ENCODE measurements around the gene COL28A1. TPM values are rescaled to one million over a fixed set of nuclear protein-coding genes. Genes with fewer than 3 reads are reported as not detected.

Gene COL28A1
- total RNA-seq, 5 donors from 2014 or later (not counting 1 experiment from before 2014, with no cell fraction given), result 0.09 to 0.23 (median 0.19) TPM; not detected in 1

- H3K36me3 Mint-ChIP-seq, result peaks cover 31% of the 10 kb centered on the region
- ATAC-seq (replicated peaks in 1 of 4), result no peak
- ChIA-PET CTCF (interaction anchor here (0.6 to 0.8 kb wide), 2 partner anchors 21 to 638 kb away, joined by 3 to 4 read pairs; no protein-coding TSS in a partner anchor), POLR2A (interaction anchor here in 1 of 2 donors (0.6 to 0.7 kb wide), 2 partner anchors 117 to 1022 kb away, joined by 3 to 4 read pairs; no protein-coding TSS in a partner anchor)
- DNase-seq, result no peak
- no peaks in the 10 kb centered on the region for H3K4me1 ChIP-seq (ENCODE audit: control insufficient read depth in 1 of 2, extremely low read depth in 1 of 2, insufficient read depth in 2 of 2, low read length in 2 of 2)
- H3K27ac ChIP-seq (ENCODE audit: low read length), result no peak overlapping the region
- H3K27me3 ChIP-seq (replicated peaks in 1 of 2; ENCODE audit: control insufficient read depth in 2 of 2, extremely low read depth in 1 of 2, insufficient read depth in 2 of 2, low read length in 1 of 2), result no peaks in the 10 kb centered on the region
- peaks cover 0 to 9% of the 10 kb centered on the region in 2 donors for H3K36me3 ChIP-seq (ENCODE audit: control insufficient read depth in 2 of 2, extremely low read depth in 1 of 2, insufficient read depth in 1 of 2, low read length in 1 of 2)
- H3K27me3 Mint-ChIP-seq, result no peaks in the 10 kb centered on the region
- H3K4me3 ChIP-seq (ENCODE audit: control insufficient read depth in 1 of 2, extremely low read depth in 1 of 2, low read length in 1 of 2), result no peak overlapping the region
- no peak overlapping the region for H3K27ac Mint-ChIP-seq
- H3K4me1 Mint-ChIP-seq, result peaks cover 1 to 9% (median 6%) of the 10 kb centered on the region in 3 donors
- 50% methylated on average over 1 of the region's 1 CpG for WGBS (ENCODE audit: insufficient coverage)
- H3K9me3 Mint-ChIP-seq, result no peaks in the 10 kb centered on the region
- H3K9me3 ChIP-seq, result no peaks in the 10 kb centered on the region
- no peak overlapping the region for H3K4me3 Mint-ChIP-seq
Measured at GRCh38 chr7:7577888-7578287, 42.2 kb upstream of the COL28A1 start.

- ChIA-PET POLR2A (interaction anchor here in 1 of 2 donors (0.7 kb wide), 1 partner anchor 634 kb away, joined by 3 read pairs; no protein-coding TSS in a partner anchor), CTCF (interaction anchor here in 1 of 2 donors (1.7 kb wide), 1 partner anchor 473 kb away, joined by 3 read pairs; no protein-coding TSS in a partner anchor)
- H3K27ac Mint-ChIP-seq, result no peak overlapping the region
- H3K4me3 Mint-ChIP-seq, result no peak overlapping the region
- H3K27me3 Mint-ChIP-seq, result no peaks in the 10 kb centered on the region
- H3K4me1 Mint-ChIP-seq, result peaks cover 2 to 11% (median 8%) of the 10 kb centered on the region in 3 donors
- DNase-seq, result no peak
- Histone ChIP-seq H3K4me3 (ENCODE audit: control insufficient read depth in 1 of 2, extremely low read depth in 1 of 2, low read length in 1 of 2) (no peak overlapping the region), H3K9me3 (no peaks in the 10 kb centered on the region), H3K27me3 (replicated peaks in 1 of 2; ENCODE audit: control insufficient read depth in 2 of 2, extremely low read depth in 1 of 2, insufficient read depth in 2 of 2, low read length in 1 of 2) (no peaks in the 10 kb centered on the region), H3K27ac (ENCODE audit: low read length) (no peak overlapping the region), H3K4me1 (ENCODE audit: control insufficient read depth in 1 of 2, extremely low read depth in 1 of 2, insufficient read depth in 2 of 2, low read length in 2 of 2) (no peaks in the 10 kb centered on the region), H3K36me3 (ENCODE audit: control insufficient read depth in 2 of 2, extremely low read depth in 1 of 2, insufficient read depth in 1 of 2, low read length in 1 of 2) (peaks cover 0 to 13% of the 10 kb centered on the region in 2 donors)
- no peak for ATAC-seq (replicated peaks in 1 of 4)
- no peaks in the 10 kb centered on the region for H3K9me3 Mint-ChIP-seq
- WGBS (ENCODE audit: insufficient coverage), result 100% methylated on average over 1 of the region's 1 CpG
- H3K36me3 Mint-ChIP-seq, result peaks cover 30% of the 10 kb centered on the region
Measured at GRCh38 chr7:7576344-7576743, 40.7 kb upstream of the COL28A1 start.

- POLR2A ChIA-PET, result no interaction called here
- no peaks in the 10 kb centered on the region for H3K9me3 Mint-ChIP-seq
Measured at GRCh38 chr7:7573701-7574100, 38.0 kb upstream of the COL28A1 start.

GRCh38 chr7:7570584-7570983, 34.9 kb upstream of the COL28A1 start:
- CTCF ChIA-PET, result no interaction called here
- Histone ChIP-seq H3K36me3 (ENCODE audit: control insufficient read depth in 2 of 2, extremely low read depth in 1 of 2, insufficient read depth in 1 of 2, low read length in 1 of 2) (peaks cover 0 to 12% of the 10 kb centered on the region in 2 donors), H3K4me3 (ENCODE audit: control insufficient read depth in 1 of 2, extremely low read depth in 1 of 2, low read length in 1 of 2) (no peak overlapping the region), H3K9me3 (no peaks in the 10 kb centered on the region), H3K27ac (ENCODE audit: low read length) (no peak overlapping the region), H3K27me3 (replicated peaks in 1 of 2; ENCODE audit: control insufficient read depth in 2 of 2, extremely low read depth in 1 of 2, insufficient read depth in 2 of 2, low read length in 1 of 2) (no peaks in the 10 kb centered on the region), H3K4me1 (ENCODE audit: control insufficient read depth in 1 of 2, extremely low read depth in 1 of 2, insufficient read depth in 2 of 2, low read length in 2 of 2) (peaks cover 18 to 28% of the 10 kb centered on the region in 2 experiments)
- H3K36me3 Mint-ChIP-seq, result peaks cover 21% of the 10 kb centered on the region
- no peak overlapping the region for H3K4me3 Mint-ChIP-seq
- POLR2A ChIA-PET, result interaction anchor here in 1 of 2 donors (0.6 kb wide), 1 partner anchor 58 kb away, joined by 3 read pairs; no protein-coding TSS in a partner anchor
- H3K4me1 Mint-ChIP-seq, result peaks cover 38 to 46% (median 46%) of the 10 kb centered on the region in 3 donors
- no peak overlapping the region for H3K27ac Mint-ChIP-seq
- ATAC-seq (replicated peaks in 1 of 4) (no peak), DNase-seq (no peak)
- no peaks in the 10 kb centered on the region for H3K27me3 Mint-ChIP-seq
- H3K9me3 Mint-ChIP-seq, result no peaks in the 10 kb centered on the region
- WGBS (ENCODE audit: insufficient coverage), result 75% methylated on average over 2 of the region's 3 CpGs

More at GRCh38 chr7:7573701-7574100, 38.0 kb upstream of the COL28A1 start:
- no peak overlapping the region for H3K4me3 ChIP-seq (ENCODE audit: control insufficient read depth in 1 of 2, extremely low read depth in 1 of 2, low read length in 1 of 2)
- H3K36me3 Mint-ChIP-seq, result peaks cover 24% of the 10 kb centered on the region
- no peaks in the 10 kb centered on the region for H3K27me3 Mint-ChIP-seq
- no peak overlapping the region for H3K27ac ChIP-seq (ENCODE audit: low read length)
- H3K27me3 ChIP-seq (replicated peaks in 1 of 2; ENCODE audit: control insufficient read depth in 2 of 2, extremely low read depth in 1 of 2, insufficient read depth in 2 of 2, low read length in 1 of 2), result no peaks in the 10 kb centered on the region
- WGBS (ENCODE audit: insufficient coverage), result no CpG with 5 or more reads among the region's 2 CpGs
- H3K36me3 ChIP-seq (ENCODE audit: control insufficient read depth in 2 of 2, extremely low read depth in 1 of 2, insufficient read depth in 1 of 2, low read length in 1 of 2), result peaks cover 0 to 12% of the 10 kb centered on the region in 2 donors
- H3K27ac Mint-ChIP-seq, result no peak overlapping the region
- no peak overlapping the region for H3K4me3 Mint-ChIP-seq
- CTCF ChIA-PET, result no interaction called here
- H3K9me3 ChIP-seq, result no peaks in the 10 kb centered on the region
- ATAC-seq (replicated peaks in 1 of 4) (no peak), DNase-seq (no peak)
- H3K4me1 ChIP-seq (ENCODE audit: control insufficient read depth in 1 of 2, extremely low read depth in 1 of 2, insufficient read depth in 2 of 2, low read length in 2 of 2), result peaks cover 6 to 13% of the 10 kb centered on the region in 2 experiments
- H3K4me1 Mint-ChIP-seq, result peaks cover 24 to 34% (median 32%) of the 10 kb centered on the region in 3 donors

- H3K36me3 Mint-ChIP-seq, result peaks cover 20% of the 10 kb centered on the region
- H3K9me3 Mint-ChIP-seq, result no peaks in the 10 kb centered on the region
- H3K27ac Mint-ChIP-seq, result peak overlapping the region; percentile 85 to 86
- ChIA-PET CTCF (no interaction called here), POLR2A (interaction anchor here in 1 of 2 donors (1.4 kb wide), 1 partner anchor 70 kb away, joined by 7 read pairs; the partner anchor contains the start of gene UMAD1)
- DNase-seq, result peak in 1 of 35 experiments; percentile 17
- 73% methylated on average over 3 of the region's 3 CpGs for WGBS (ENCODE audit: insufficient coverage)
- Histone ChIP-seq H3K36me3 (ENCODE audit: control insufficient read depth in 2 of 2, extremely low read depth in 1 of 2, insufficient read depth in 1 of 2, low read length in 1 of 2) (peaks cover 0 to 12% of the 10 kb centered on the region in 2 donors), H3K27me3 (replicated peaks in 1 of 2; ENCODE audit: control insufficient read depth in 2 of 2, extremely low read depth in 1 of 2, insufficient read depth in 2 of 2, low read length in 1 of 2) (no peaks in the 10 kb centered on the region), H3K4me1 (ENCODE audit: control insufficient read depth in 1 of 2, extremely low read depth in 1 of 2, insufficient read depth in 2 of 2, low read length in 2 of 2) (peaks cover 21 to 31% of the 10 kb centered on the region in 2 experiments), H3K27ac (ENCODE audit: low read length) (peak overlapping the region; percentile 64), H3K4me3 (ENCODE audit: control insufficient read depth in 1 of 2, extremely low read depth in 1 of 2, low read length in 1 of 2) (peak overlapping the region in 1 of 2 donors; percentile 9), H3K9me3 (no peaks in the 10 kb centered on the region)
- ATAC-seq (replicated peaks in 1 of 4), result no peak
- peak overlapping the region in 2 of 3 donors; percentile 60 to 79 for H3K4me3 Mint-ChIP-seq
- no peaks in the 10 kb centered on the region for H3K27me3 Mint-ChIP-seq
- peaks cover 38 to 46% (median 46%) of the 10 kb centered on the region in 3 donors for H3K4me1 Mint-ChIP-seq
Measured at GRCh38 chr7:7569615-7570014, 33.9 kb upstream of the COL28A1 start.

GRCh38 chr7:7569081-7569527, 33.4 kb upstream of the COL28A1 start:
- Histone ChIP-seq H3K9me3 (no peaks in the 10 kb centered on the region), H3K36me3 (ENCODE audit: control insufficient read depth in 2 of 2, extremely low read depth in 1 of 2, insufficient read depth in 1 of 2, low read length in 1 of 2) (peaks cover 0 to 12% of the 10 kb centered on the region in 2 donors), H3K4me1 (ENCODE audit: control insufficient read depth in 1 of 2, extremely low read depth in 1 of 2, insufficient read depth in 2 of 2, low read length in 2 of 2) (peaks cover 21 to 31% of the 10 kb centered on the region in 2 experiments), H3K27me3 (replicated peaks in 1 of 2; ENCODE audit: control insufficient read depth in 2 of 2, extremely low read depth in 1 of 2, insufficient read depth in 2 of 2, low read length in 1 of 2) (no peaks in the 10 kb centered on the region), H3K4me3 (ENCODE audit: control insufficient read depth in 1 of 2, extremely low read depth in 1 of 2, low read length in 1 of 2) (peak overlapping the region in 1 of 2 donors; percentile 9), H3K27ac (ENCODE audit: low read length) (peak overlapping the region; percentile 64)
- Mint-ChIP-seq H3K4me1 (peaks cover 38 to 46% (median 45%) of the 10 kb centered on the region in 3 donors), H3K36me3 (peaks cover 17% of the 10 kb centered on the region), H3K27ac (peak overlapping the region; percentile 85 to 86), H3K27me3 (no peaks in the 10 kb centered on the region), H3K4me3 (peak overlapping the region; percentile 60 to 79 (median 66)), H3K9me3 (no peaks in the 10 kb centered on the region)
- DNase-seq (peak in 17 of 35 experiments; percentile 1 to 60 (median 17)), ATAC-seq (replicated peaks in 1 of 4) (peak in 2 of 4 experiments; percentile 12 to 57)
- ChIA-PET POLR2A (interaction anchor here in 1 of 2 donors (1.4 kb wide), 1 partner anchor 71 kb away, joined by 7 read pairs; the partner anchor contains the start of gene UMAD1), CTCF (interaction anchor here in 1 of 2 donors (1.1 kb wide), 1 partner anchor 112 kb away, joined by 5 read pairs; no protein-coding TSS in a partner anchor)
- WGBS (ENCODE audit: insufficient coverage), result no CpG with 5 or more reads among the region's 5 CpGs

Data from T-cell (primary cell).